HG02852 (cell line): Measurements from ENCODE around the gene UBE2QL1.

Source experiments
- ATAC-seq: cut with Tn5 transposase; IDR thresholded peaks from one replicate; pipeline ENCODE4 v1.9.1; 2021; ENCODE audit warnings: mild to moderate bottlenecking, moderate library complexity; ENCODE audit not compliant: unreplicated experiment

UBE2QL1 gene, protein sequence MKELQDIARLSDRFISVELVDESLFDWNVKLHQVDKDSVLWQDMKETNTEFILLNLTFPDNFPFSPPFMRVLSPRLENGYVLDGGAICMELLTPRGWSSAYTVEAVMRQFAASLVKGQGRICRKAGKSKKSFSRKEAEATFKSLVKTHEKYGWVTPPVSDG

DNA sequence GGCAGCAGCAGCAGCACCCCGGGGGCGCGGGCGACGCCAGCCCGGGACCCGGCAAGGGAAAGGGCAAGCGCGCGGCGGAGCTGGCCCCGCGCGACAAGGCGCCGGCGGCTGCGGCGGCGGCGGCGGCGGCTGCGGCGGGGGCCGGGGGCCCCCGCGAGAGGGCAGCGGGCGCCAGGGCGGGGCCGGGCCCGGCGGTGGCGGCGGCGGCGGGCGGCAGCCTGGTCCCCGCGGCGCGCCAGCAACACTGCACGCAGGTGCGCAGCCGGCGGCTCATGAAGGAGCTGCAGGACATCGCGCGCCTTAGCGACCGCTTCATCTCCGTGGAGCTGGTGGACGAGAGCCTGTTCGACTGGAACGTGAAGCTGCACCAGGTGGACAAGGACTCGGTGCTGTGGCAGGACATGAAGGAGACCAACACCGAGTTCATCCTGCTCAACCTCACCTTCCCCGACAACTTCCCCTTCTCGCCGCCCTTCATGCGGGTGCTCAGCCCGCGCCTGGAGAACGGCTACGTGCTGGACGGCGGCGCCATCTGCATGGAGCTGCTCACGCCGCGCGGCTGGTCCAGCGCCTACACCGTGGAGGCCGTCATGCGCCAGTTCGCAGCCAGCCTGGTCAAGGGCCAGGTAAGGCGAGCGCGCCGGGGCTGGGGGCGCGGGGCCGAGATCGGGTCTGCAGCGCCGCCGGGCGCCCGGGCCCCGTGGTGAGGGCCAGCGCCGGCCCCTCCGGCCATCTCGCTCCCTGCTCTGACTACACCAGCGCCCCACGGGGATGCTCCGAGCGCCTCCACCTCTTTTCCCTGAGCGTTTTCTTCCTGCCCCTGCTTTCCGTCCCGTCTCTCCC, at the start of gene UBE2QL1:
Gene UBE2QL1, plus strand, starts transcription at position 238 of the 843 bp plus-strand sequence. Its CDS starts 35 bp downstream, at position 273.
- peak; percentile 63 for ATAC-seq

DNA sequence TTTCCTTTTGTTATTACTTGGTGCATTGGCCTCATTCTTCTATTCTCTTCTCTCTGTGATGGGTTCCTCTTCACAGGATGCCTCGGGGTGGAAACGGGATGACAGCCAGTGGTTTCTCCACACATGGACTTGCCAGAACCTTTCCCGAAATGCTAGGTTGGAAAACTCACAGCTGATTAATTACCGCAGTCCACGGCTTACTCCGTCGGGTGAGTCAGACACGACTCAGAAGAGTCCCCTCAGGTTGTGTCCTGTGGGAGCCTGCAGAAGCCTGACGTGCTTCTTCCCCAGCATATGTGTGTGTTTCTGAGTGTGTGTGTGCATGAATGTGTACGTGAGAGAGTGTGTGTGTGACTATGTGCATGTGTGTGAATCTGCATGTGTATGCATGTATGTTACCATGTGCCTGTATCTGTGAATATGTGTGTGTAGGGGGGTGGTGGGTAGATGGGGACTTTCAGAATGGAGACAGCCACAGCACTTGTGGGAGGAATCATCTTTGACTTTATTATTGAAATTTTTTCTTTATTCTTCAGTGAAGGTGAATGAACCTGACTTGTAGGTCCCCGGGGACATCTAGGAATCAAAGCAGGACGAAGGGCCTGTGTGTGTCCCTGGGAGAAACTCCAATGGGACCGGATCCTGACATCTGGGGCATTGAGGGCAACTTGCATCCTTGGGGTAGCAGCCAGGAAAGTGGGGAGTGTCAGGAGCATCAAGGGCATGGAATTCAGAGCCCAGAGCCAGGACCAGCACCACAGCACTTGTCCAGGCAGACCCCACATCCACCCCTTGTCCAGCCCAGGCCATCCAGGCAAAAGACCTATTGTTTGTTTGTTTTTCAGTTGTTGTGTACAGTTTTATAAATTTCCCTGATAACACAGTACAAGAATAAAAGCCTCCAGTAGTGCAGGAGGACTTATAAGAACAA, 48.4 kb upstream of the UBE2QL1 start:
- ATAC-seq, result no peak

DNA sequence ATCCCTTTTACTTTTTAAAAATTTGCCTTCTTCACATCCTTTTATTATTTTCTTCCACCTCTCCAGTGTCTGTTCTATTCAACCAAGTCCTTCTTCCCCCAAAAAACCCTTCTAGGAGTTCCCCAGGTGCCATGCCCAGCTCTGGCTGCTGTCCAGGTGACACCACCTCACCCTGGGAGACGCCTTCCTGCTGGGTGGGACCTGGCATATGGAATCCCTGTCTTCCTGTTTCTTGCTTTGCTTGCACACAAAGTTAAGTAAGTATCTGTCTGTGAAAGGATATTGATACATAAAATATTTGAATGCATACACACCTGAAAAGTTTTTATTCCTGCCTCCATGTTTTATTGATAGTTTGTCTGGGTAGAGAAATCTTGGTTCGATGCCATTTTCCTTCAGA, 47.2 kb upstream of the UBE2QL1 start:
- no peak for ATAC-seq

DNA sequence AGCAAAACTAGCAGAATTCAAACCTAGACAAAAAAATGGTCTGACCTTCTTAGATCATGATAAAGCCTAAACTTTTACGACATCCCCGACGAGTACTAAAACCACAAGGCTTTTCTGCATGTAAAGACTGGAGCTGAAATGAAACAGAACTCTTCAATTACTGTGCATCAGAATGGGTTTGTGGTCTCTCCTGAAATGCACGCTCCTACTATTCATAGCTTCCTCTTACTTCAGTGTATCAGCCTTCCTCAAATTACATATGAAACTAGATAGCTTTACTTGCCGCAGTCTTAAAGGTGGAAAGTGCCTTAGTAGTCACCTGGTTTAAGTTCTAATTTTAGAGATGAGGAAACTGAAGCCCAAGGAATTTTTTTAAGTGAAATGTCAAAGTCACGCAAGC, 45.7 kb upstream of the UBE2QL1 start:
- peak; percentile 68 for ATAC-seq

DNA sequence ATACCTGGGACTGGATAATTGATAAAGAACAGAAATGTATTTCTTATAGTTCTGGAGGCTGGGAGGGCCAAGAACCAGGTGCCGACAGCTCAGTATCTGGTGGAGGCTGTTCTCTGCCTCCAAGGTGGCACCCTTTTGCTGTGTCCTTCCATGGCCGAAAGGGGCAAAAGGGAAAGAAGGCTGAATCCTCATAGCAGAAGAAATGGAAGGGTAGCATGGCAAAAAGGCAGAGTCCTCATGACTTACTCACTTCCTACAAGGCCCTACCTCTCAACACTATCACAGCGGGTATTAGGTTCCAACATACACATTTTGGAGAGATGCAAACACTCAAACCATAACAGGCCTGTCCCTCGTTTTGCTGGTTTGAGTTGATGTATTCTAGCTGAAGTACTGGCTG, 45.2 kb upstream of the UBE2QL1 start:
- no peak for ATAC-seq

DNA sequence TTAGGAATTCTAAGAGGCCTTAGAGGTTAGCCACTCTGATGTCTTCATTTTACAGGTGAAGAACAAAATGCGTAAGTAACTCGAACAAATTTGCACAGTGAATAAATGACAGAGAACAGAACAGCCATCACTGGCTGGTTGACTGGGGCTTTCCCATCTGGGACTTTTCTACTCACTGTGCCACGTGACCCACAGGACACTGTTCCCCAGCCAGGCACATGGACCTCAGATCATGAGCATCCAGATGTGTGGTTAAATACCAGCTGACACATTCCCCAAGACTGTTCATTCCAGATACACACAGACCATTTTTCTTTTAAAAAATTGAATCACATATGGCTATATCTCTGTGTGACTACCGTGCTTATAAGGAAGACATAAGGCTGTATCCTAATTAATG, 44.5 kb upstream of the UBE2QL1 start:
- peak; percentile 69 for ATAC-seq

DNA sequence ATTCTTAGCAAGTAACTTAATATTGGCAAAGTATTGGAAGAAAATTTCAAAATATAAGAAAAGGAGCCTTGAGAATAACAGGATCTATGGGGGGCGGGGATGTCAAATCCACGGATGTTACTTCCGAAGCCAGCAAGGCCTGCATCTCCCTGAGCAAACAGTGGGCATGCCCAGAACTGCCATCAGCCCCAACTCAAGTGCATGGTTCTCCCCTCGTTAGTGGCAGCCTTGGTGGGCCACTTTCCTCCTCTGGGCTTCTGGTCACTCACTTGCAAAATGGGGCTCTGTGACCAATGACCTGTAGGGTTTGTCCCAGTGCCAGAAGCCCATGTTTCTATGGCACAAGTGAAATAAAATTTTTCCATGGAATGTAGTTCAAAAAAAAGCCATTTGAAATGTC, 43.1 kb upstream of the UBE2QL1 start:
- ATAC-seq, result no peak

DNA sequence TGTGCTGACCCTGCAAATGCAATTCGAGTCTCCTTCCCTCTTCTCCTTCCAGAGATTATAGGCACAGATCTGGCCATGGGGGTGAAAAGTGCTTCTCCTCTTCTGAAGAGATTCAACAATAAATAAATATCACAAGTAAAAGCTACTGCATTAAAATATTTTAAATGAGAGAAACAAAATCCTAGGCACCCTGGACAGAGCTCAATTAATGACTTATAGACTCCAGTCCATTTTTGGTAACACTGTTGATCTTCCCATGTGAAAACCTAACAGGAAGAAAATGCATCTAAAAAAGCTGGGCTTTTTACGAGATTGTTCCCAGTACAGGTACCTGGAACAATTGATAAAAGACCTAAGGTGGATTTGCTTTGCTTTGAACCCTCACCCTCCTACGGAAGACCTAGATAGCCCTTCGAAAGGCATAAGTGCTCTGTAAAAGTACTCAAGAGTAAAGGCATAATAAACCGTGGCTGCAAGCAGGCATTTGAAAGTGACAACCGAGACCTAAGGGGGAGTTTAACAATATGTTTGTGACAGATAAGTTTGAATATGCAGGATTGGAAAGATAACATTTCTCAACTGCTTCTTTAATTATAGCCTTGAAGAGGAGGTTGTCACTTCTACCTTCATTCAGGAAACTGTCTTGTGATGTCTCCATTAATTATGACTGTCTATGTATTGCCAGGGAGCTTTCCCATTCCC, 41.0 kb upstream of the UBE2QL1 start:
- ATAC-seq, result no peak

DNA sequence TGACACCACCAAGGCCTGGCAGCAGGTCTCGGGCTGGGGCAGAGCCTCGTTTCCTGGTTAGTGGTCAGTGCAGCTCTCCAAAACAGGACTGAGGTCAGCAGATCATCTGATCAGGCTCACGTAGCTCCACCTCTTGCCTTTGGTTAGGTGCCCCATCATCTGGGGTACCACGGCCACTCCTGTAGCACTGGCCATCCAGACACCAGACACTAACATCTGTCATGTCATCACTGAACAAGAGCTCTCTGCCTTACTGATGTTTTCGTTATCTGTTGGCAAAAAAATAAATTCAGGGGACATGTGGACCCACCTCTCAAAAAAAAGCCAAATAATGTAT, 40.4 kb upstream of the UBE2QL1 start:
- ATAC-seq, result no peak

DNA sequence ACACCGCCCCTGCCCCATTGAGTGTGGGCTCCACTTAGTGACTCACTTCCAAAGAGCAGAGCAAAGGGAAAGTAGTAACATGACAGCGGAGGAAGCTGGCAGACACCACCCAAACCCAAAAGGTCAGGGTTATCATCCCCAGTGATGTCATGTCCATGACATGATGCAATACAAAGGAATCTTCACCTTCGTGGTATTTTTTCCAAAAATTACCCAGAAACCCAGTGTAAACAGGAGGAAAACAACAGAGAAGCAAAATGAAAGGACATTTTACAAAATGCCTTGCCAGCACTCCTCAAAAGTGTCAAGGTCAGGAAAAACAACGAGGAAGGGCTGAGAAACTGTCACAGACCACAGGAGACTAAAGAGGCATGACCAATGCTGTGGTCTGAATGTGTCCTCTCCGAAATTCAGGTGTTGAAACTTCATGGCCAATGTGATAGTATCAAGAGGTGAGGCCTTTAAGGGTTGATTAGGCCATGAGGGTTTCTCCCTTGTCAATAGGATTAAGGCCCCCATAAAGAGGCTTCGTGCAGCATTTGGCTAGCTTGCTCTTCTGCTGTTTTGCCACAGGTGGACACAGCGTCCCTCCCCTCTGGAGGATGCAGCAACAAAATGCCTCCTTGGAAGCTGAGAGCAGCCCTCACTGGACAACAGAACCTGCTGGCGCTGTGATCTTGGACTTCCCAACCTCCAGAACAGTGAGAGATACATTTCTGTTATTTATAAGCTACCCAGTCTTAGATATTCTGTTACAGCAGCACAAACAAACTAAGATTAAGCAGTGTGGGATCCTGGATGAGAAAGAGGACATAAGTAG, 39.8 kb upstream of the UBE2QL1 start:
- no peak for ATAC-seq

DNA sequence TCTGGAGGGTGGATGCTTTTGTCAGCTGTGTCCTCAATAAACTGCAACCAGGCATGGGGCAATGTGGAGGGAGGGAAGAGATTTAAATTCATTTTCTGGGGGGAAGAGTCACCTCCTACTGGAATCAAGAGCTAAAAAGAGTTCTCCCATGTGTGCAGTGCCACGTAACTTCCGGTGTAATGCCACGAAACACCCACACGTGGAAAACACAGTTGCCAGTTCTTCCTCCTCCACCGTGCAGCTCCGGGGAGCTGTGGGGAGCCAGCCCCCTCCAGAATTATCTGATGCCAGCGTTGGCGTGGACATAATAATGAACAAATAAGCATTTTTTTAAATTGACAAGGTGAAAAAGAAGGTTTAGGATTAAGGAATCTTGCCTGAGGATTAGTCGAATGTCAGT, 38.2 kb upstream of the UBE2QL1 start:
- no peak for ATAC-seq

DNA sequence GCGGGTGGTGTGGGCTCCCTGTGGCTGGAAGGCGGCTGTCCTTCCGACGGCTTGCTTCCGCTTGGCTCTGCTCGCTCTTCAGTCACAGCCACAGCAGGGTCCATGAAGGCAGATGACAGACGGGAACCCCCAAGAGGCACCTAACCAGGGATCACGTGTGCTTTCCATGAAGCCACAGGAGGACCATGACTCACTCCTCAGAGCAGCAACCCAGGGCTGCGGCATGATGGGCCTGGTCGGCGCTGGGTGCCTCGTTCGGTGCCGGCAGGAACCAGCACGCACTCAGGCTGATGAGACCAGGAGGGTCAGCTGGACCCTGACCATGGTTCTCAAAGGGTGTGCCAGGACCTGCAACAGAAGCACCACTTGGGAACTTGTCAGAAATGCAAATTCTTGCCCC, 37.5 kb upstream of the UBE2QL1 start:
- no peak for ATAC-seq

DNA sequence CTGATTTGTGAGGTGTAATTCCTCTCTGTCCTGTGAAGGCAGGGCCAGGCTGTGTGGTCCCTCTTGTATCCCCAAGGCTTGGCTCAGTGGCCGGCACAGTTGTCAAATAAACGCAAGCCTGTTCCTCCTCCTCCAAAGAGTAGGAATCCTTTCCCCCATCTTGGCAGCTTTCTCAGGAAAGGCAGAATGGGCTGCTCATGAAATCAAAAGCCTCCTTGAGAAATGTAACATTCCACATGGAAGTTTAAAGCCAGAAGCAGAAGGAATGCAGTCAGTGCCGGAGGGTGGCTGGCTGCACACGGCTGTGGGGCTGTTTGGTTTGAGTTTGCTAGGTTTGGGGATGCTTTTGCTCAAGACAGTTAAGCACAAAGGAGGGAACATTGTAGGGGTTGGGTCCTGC, 35.8 kb upstream of the UBE2QL1 start:
- no peak for ATAC-seq

DNA sequence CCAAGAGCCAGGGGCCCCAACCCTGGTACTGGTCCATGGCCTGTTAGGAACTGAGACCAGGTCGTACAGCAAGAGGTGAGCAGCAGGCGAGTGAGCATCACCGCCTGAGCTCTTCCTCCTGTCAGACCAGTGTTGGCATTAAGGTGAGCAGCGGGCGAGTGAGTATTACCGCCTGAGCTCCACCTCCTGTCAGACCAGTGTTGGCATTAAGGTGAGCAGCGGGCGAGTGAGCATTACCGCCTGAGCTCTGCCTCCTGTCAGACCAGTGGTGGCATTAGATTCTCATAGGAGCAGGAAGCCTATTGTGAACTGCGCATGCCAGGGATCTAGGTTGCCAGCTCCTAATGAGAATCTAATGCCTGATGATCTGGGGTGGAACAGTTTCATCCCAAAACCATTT, 31.0 kb upstream of the UBE2QL1 start:
- no peak for ATAC-seq

DNA sequence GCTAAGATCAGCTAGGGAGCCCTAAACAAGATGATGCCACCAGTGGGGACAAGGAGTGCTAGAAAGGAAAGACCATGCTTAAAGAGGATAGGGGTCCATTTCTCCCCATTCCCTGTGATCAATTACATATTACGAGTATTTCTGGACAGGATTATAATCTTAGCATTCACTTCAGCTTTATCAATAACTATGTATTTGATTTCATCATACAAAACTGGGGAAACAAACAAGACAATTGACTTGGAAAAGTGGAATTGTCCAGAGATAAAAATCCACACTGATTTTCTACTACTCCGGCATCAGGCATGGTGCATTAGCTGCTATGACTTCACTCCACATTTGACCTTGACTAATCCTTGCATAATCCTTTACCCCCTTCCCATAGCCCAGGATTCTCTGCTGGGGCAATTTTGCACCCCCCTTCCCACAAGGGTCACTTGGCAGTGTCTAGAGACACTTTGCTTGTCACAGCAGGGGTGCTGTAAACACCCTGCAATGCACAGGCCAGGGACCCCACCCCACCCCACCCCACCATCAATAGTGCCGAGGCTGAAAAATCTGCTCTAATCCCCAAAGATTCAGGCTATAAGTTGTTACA, 29.9 kb upstream of the UBE2QL1 start:
- no peak for ATAC-seq

DNA sequence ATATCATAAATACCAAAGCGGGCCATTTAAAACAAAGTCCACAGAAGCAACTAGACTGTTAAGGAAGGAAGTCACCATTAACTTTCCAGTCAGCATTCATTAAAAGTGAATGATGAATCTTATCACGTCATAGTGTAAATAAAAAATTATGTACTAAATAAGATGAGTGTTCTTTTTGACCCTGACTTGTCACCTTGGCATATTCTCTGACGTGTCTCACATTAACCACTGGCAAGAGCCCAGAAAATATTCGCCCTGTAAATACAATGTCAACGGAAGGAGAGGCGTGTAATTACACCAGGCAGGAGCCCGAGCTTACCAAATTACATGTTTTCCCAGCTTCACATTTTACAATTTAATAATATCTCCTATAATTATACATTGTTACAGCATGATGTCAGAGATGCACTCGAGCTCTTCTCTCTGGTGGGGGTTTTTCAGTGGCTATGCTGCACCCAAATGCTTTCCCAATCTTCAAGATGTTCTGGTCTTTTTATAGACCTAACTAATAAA, 29.3 kb upstream of the UBE2QL1 start:
- no peak for ATAC-seq

DNA sequence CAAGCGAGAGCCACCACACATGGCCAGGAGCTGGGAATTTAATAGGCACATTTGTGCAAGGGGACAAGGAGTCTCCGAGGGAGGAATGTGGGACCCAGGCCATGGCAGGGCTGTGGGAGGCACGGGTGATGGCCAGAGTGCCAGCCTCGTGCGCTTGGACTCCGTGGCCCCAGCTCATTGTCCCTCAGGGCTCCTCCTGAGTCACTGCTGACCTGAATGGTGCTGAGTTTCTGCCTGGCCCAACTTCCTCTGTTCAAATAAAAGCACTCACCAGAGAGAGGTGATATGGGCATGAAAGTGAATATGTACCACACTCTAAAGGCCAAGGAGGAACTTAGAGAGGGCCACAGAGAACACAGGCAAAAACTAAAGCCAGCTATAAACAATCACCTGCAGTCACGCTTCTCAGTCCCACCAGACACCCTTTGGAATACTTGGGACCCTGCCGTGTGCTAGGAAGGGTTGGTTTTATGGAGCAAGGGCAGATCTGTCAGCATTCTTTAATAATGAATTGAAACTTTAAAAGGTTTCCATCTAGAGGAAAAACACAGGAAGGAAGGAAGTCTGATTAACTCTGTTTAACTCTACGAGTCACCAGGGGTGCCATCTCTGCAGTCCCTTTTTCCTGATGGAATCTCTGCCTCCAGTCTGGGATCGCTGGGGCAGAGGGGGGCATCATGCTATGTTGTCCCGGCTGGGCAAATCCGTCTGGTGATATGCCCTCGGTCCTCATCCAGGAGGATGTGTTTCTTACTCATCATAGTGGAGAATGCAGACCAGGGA, 25.1 kb upstream of the UBE2QL1 start:
- no peak for ATAC-seq

DNA sequence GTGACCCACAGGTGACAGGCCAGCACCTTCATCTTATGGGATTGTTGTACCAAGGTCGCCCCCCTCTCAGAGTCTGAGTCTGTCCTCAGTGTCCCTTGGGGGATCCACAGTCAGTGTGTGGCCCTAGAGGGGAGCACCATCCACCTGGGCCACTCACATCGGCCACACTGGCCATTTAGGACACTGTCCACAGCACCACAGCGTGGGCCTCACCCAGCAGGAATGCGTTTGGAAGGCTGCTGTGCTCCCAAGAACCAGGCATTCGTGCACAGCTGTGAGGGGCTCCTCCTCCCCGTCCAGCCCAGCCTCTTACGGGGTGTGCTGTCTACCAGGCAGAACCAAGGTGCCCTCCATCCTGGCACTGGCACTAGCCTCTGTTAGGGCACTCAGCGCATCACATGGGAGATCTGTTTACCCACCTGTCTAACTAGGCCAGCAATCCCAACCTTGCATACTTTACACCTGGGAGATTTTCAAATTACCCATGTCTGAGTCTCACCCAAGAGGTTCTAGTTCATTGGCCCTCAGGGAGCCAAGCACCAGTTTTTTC, 24.5 kb upstream of the UBE2QL1 start:
- ATAC-seq, result no peak

DNA sequence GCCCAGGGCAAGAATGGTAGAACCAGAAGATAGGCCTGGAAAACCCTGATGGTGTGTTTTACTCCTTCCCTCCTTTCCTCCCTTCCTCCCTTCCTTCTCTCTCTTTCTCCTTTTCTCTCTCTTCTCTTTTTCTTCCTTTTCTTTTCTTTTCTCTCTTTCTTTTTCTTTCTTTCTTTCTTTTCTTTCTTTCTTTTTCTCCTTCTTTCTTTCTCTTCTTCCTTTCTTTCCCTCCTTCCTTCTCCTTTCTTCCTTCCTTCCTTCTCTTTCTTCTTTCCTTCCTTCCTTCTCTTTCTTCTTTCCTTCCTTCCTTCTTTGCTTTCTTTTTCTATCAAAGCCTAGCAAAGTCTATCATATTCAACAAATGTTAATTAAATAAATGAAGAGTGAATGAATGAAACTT, 24.0 kb upstream of the UBE2QL1 start:
- no peak for ATAC-seq
